ENCODE measurements around the gene RAI1. TPM values are rescaled to one million over a fixed set of nuclear protein-coding genes. Genes with fewer than 3 reads are reported as not detected.

RAI1 gene
- total and polyA plus RNA-seq, 2 of the 13 experiments (the other 11 are each of a cell fraction or from before 2014, with no cell fraction given) = 3.4 to 5.2 TPM

DNA sequence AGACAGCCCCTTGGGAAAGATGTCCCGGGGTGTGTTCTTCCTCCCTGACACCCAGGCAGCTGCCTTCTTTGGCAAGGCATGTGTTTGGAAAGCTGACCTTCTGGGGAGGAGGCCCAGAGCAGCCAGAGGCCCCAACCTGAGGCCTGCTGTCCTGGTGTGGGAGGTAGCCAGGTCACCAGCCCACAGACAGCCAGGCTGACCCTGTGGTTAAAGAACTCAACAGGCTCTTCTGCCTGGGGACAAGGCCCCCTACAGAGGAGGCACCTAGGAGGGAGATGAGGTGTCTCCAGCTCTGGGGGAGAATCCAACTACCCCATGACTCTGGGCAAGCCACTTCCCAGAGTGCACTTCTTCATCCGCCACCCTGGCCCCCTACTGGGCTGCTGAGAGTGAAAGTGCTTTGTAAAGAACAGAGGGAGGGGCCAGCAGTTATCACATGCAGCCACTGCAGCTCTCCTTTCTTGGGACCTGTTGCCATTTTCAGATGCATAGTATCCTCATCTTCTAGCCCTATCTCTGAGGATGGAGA lies 168.7 kb downstream of the RAI1 start (continued):
- TF ChIP-seq, protein P1, sequence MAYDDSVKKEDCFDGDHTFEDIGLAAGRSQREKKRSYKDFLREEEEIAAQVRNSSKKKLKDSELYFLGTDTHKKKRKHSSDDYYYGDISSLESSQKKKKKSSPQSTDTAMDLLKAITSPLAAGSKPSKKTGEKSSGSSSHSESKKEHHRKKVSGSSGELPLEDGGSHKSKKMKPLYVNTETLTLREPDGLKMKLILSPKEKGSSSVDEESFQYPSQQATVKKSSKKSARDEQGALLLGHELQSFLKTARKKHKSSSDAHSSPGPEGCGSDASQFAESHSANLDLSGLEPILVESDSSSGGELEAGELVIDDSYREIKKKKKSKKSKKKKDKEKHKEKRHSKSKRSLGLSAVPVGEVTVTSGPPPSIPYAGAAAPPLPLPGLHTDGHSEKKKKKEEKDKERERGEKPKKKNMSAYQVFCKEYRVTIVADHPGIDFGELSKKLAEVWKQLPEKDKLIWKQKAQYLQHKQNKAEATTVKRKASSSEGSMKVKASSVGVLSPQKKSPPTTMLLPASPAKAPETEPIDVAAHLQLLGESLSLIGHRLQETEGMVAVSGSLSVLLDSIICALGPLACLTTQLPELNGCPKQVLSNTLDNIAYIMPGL (CRISPR knock-in tag; IDR thresholded peaks at IDR 0.05; ENCODE audit: borderline replicate concordance in 1 of 2, low read depth in 1 of 2) = peak in 1 of 2 experiments; percentile 16; a peak in 1 of 4 replicates
- peak; percentile 38; the same call in 1 of the 2 replicates for TF ChIP-seq ZFY (CRISPR knock-in tag; IDR thresholded peaks at IDR 0.05)
- TF ChIP-seq RAD21 (CRISPR knock-in tag; IDR thresholded peaks at IDR 0.05) = peak; percentile 33; the same call in 1 of the 2 replicates
- TF ChIP-seq, protein P2, sequence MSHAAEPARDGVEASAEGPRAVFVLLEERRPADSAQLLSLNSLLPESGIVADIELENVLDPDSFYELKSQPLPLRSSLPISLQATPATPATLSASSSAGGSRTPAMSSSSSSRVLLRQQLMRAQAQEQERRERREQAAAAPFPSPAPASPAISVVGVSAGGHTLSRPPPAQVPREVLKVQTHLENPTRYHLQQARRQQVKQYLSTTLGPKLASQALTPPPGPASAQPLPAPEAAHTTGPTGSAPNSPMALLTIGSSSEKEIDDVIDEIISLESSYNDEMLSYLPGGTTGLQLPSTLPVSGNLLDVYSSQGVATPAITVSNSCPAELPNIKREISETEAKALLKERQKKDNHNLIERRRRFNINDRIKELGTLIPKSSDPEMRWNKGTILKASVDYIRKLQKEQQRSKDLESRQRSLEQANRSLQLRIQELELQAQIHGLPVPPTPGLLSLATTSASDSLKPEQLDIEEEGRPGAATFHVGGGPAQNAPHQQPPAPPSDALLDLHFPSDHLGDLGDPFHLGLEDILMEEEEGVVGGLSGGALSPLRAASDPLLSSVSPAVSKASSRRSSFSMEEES (CRISPR knock-in tag; IDR thresholded peaks at IDR 0.05) = 0 out of 2 replicates have a peak, but pooled peaks have one; percentile 35
- no peak for TF ChIP-seq ETV6 (CRISPR knock-in tag; conservative IDR thresholded peaks at IDR 0.05)
- no peak for TF ChIP-seq ZNF841 (CRISPR knock-in tag; IDR thresholded peaks at IDR 0.05; ENCODE audit: borderline replicate concordance)
- TF ChIP-seq, protein P3, sequence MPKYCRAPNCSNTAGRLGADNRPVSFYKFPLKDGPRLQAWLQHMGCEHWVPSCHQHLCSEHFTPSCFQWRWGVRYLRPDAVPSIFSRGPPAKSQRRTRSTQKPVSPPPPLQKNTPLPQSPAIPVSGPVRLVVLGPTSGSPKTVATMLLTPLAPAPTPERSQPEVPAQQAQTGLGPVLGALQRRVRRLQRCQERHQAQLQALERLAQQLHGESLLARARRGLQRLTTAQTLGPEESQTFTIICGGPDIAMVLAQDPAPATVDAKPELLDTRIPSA (CRISPR knock-in tag; IDR thresholded peaks at IDR 0.05; ENCODE audit: borderline replicate concordance) = no peak
- TF ChIP-seq ATF7-NPFF (CRISPR knock-in tag; IDR thresholded peaks at IDR 0.05; ENCODE audit: low read depth) = 0 out of 2 replicates have a peak, but pooled peaks have one; percentile 28
- TF ChIP-seq, protein P4, sequence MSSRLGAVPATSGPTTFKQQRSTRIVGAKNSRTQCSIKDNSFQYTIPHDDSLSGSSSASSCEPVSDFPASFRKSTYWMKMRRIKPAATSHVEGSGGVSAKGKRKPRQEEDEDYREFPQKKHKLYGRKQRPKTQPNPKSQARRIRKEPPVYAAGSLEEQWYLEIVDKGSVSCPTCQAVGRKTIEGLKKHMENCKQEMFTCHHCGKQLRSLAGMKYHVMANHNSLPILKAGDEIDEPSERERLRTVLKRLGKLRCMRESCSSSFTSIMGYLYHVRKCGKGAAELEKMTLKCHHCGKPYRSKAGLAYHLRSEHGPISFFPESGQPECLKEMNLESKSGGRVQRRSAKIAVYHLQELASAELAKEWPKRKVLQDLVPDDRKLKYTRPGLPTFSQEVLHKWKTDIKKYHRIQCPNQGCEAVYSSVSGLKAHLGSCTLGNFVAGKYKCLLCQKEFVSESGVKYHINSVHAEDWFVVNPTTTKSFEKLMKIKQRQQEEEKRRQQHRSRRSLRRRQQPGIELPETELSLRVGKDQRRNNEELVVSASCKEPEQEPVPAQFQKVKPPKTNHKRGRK (CRISPR knock-in tag; IDR thresholded peaks at IDR 0.05) = no peak
- TF ChIP-seq HDAC2 (CRISPR knock-in tag; IDR thresholded peaks at IDR 0.05) = no peak
- TF ChIP-seq ZNF776 (CRISPR knock-in tag; IDR thresholded peaks at IDR 0.05) = no peak
- peak; percentile 33; the same call in 1 of the 2 replicates for TF ChIP-seq ZNF724P (CRISPR knock-in tag; IDR thresholded peaks at IDR 0.05; ENCODE audit: borderline replicate concordance)
- peak; percentile 18; the same call in 1 of the 2 replicates for TF ChIP-seq RXRB (CRISPR knock-in tag; IDR thresholded peaks at IDR 0.05; ENCODE audit: borderline replicate concordance)
- TF ChIP-seq, protein P5, sequence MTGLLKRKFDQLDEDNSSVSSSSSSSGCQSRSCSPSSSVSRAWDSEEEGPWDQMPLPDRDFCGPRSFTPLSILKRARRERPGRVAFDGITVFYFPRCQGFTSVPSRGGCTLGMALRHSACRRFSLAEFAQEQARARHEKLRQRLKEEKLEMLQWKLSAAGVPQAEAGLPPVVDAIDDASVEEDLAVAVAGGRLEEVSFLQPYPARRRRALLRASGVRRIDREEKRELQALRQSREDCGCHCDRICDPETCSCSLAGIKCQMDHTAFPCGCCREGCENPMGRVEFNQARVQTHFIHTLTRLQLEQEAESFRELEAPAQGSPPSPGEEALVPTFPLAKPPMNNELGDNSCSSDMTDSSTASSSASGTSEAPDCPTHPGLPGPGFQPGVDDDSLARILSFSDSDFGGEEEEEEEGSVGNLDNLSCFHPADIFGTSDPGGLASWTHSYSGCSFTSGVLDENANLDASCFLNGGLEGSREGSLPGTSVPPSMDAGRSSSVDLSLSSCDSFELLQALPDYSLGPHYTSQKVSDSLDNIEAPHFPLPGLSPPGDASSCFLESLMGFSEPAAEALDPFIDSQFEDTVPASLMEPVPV (CRISPR knock-in tag; IDR thresholded peaks at IDR 0.05) = no peak
- no peak for TF ChIP-seq ATAD3A (CRISPR knock-in tag; IDR thresholded peaks at IDR 0.05)
- no peak for TF ChIP-seq ZNF780A (CRISPR knock-in tag; IDR thresholded peaks at IDR 0.05)
- TF ChIP-seq THAP11 (CRISPR knock-in tag; IDR thresholded peaks at IDR 0.05) = peak; percentile 24; the same call in 1 of the 2 replicates
- TF ChIP-seq STAG1 (CRISPR knock-in tag; IDR thresholded peaks at IDR 0.05) = 0 out of 2 replicates have a peak, but pooled peaks have one; percentile 8
- TF ChIP-seq ZNF709 (CRISPR knock-in tag; IDR thresholded peaks at IDR 0.05) = no peak
- no peak for TF ChIP-seq ZNF839 (CRISPR knock-in tag; IDR thresholded peaks at IDR 0.05; ENCODE audit: borderline replicate concordance)
- TF ChIP-seq, protein P6, sequence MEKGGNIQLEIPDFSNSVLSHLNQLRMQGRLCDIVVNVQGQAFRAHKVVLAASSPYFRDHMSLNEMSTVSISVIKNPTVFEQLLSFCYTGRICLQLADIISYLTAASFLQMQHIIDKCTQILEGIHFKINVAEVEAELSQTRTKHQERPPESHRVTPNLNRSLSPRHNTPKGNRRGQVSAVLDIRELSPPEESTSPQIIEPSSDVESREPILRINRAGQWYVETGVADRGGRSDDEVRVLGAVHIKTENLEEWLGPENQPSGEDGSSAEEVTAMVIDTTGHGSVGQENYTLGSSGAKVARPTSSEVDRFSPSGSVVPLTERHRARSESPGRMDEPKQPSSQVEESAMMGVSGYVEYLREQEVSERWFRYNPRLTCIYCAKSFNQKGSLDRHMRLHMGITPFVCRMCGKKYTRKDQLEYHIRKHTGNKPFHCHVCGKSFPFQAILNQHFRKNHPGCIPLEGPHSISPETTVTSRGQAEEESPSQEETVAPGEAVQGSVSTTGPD (CRISPR knock-in tag; IDR thresholded peaks at IDR 0.05) = no peak

Measured in HepG2 (cell line).